Activated CD4-positive, alpha-beta T cell treated with anti-CD3 and anti-CD28 coated beads, Interleukin-10, Interleukin-2, amounts not matched to agents 100 ng/mL and 50 ng/mL, durations not matched to agents 16 hours and 8 hours (primary cell): ENCODE data around the gene TUBG2.

Source experiments
- DNase-seq: peaks from one replicate; pipeline ENCODE4 v3.0.0-alpha.2; 2020

Gene TUBG2

DNA sequence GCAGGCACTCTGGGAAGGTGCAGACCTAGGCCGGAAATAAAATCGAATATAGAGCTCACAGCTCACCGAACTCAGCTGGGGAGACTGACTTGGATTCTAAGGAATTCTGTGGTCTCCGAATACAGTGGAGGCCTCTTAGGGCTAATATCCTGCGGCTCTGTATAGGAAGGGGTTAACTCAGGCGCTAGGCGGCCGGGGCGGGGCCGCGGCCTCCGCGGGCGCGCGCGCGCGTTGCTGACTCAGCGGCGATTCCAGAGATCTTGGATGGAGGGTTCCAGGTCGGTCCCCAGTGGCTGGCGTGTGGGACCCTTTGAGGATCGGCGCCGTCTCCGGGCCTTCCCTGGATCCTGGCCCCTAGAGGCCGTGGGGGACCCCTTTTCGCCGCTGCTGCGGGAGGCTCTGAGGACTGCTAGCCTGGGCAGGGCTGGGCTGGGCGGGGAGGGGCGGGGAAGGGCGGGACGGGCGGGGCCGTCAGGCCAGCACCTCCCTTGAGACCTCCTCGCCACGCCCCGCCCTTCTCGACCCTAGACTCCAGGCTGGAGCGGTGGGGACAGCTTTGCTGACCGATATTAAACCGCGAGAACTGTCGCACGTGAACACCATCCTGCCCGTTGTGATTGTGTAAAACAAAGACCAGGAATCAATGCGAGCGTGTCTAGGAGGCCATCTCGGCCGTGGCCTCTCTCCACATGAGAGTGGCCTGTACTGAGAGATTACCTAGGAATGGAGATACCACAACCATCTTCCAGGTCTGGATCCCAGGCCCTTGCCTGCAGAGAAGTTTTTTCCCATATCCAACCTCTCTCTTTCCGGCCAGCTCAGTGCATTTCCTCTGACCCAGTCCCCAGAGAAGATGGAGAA lies 19.1 kb downstream of the TUBG2 start:
- DNase-seq: peak; percentile 78

DNA sequence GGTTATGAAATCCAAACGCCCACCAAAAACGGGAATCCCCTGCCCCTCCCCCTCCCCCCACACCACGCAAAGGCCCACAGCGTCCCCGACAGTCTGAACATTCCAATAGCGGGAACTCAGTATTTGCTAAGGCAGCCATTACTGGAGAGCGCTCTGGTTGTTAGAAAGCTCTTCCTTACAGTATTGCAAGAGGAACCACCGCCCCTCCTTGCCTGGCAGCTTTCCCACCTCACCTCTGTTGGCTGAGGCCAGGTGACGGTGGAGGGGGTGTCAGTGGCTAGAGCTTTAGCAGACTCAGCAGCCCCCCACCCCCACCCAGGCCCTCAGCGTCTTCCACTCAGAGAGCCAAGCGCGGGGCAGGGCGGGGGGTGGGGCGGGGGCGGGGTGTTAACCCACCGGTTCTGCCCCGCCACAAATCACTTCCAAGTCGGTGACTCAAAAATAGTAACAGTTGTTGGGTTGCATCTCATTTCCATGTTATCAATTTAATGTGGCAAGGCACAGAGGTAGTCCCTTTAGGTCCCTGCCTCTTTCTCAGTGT lies 19.9 kb downstream of the TUBG2 start:
- DNase-seq: peak; percentile 68

DNA sequence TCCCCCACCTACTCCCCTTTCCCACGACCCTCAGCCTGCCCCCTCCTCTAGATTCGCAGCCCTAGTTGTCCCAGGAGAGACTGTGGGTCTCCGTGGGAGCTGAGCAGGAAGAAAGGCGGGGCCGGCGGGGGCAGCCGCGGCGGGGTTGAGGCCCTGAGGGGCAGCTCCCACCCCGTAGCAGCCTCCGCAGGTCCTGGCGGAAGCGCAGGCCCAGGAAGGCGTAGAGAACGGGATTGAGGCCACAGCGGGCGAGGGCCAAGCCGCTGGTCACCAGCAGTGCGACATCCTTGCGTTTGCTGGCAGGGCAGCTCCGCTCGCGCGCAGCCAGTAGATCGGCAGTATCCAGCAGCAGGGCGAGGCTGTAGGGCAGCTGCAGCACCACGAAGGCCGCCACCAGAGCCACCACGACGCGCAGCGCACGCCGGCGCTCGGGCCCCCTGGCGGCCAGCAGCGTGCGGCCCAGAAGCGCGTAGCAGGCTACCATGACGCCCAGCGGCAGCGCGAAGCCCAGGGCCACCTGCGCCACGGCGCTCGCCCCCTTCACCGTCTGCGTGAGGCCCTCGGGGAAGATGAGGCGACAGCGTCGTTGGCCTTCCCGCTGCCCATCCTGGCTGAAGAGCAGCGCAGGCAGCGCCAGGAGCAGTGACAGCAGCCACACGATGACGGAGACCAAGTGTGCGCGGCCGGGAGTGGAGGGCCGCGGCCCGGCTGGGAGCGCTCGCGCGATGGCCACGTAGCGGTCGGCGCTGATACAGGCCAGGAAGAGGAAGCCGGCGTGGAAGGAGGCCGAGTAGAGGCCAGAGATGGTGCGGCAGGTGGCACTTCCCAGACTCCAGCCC lies 20.6 kb downstream of the TUBG2 start:
- DNase-seq: peak; percentile 84

DNA sequence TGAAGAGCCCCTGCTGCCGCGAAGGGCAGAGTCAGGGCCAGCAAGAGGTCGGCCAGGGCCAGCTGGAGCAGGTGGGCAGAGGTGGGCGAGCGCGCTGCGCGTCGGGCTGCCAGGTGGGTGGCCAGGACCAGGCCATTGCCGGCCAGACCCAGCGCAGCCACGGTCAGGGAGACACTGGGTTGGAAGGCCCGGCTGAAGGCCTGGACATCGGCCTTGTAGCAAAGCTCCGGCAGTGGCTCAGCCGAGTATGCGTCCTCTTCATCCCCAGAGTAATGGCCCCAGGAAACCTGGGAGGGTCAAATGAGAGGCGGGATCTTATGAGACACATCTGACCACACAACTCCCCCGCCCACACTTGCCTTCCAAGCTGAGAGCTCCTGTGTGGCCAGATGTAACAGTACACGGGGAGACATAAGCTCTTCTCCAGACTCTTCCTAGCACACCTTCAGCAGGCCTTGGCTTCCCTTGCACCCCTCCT lies 21.3 kb downstream of the TUBG2 start:
- no peak for DNase-seq

DNA sequence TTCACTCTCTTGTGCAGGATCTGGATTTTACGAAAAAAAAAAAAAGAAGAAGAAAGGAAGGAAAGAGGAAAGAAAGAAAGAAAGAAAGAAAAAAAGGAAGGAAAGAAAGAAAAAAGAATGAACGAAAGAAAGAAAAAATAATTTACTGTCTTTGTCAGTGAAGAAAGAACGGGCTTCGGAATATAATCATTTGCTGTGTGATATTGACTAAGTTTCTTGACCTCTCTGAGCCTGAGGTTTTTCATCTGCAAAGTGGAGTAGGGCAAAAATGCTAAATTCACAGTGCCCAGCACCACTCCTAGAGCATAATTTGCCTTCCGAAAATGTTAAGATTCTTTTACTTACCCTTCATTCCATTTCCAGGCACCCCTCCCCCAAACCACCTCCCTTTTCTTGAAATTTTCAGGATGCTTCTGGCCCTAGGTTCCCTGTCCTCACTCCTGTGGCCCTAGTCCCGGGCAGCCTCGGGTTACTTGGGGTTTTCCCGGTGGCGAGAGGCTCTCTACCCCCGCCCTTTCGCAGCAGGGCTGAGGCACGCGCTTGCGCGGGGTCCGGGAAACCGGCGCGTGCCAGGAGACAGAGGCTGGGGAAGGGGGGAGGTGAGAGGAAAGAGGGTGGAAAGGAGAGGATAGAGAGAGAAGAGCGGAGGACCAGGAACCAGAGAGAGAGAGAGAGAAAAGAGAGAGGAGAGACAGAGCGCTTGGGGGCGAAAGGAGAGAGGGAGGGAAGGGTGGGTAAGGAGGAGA lies 23.1 kb downstream of the TUBG2 start, which contains the start of gene CNTNAP1:
TSS of gene CNTNAP1 (plus strand) at position 556 of the 746 bp plus-strand sequence. CDS start 299 bp downstream, outside the sequence.
- peak; percentile 57 for DNase-seq

DNA sequence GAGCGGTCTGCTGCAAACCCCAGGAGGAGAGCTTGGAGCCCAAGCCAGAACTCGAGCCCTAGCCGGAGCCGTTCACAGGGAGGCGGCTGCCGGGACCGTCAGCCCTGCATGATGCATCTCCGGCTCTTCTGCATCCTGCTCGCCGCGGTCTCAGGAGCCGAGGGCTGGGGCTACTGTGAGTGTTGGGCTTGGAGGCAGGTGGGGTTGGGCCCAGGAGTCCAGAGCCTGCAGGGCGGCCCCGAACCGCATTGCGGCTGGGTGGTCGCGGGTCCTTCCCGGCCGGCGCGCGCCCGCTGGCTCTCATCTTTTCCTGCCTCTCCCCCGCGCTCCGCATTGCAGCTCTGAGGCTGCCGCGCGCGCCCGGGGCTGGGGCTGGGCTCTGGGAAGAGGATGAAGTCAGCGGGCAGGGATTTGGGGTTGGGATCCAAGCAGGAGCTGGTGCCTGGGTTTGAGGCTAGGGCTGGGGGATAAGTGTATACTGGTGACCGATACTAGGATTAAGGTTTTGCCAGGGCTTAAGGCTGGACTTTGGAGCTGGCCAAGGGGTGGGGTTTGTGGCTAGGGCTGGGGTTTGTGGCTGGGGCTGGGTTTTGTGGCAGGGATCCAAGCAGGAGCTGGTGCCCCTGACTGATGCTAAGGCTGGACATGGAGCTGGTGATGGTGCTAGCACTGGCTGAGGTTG lies 23.8 kb downstream of the TUBG2 start:
- DNase-seq: peak; percentile 48

DNA sequence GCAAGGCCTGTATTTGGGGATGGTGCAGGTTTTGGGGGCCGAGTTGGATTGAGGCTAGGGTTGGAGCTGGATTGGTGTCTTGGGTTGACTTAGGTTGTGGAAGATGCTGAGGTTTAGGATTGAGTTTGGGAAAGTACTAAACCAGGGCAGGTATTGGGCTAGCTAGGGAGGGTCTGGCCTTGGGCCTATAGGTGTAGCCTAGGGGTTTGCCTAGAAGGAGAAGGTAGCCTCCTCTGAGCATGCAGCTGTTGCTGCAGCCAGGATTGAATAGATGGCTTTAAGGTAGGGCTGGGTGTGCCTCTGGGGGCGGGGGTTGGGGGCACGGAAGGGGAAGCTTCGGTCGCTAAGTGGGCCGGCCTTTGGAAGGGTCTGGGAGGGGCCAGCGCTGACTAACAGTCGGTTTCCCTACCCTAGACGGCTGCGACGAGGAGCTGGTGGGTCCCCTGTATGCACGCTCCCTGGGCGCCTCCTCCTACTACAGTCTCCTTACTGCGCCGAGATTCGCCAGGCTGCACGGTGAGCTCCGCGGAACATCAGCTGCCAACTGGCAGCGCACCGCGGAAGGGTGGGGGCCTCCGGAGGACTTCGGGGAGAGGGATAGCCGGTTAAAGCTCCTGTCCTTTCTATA lies 24.4 kb downstream of the TUBG2 start:
- peak; percentile 43 for DNase-seq

DNA sequence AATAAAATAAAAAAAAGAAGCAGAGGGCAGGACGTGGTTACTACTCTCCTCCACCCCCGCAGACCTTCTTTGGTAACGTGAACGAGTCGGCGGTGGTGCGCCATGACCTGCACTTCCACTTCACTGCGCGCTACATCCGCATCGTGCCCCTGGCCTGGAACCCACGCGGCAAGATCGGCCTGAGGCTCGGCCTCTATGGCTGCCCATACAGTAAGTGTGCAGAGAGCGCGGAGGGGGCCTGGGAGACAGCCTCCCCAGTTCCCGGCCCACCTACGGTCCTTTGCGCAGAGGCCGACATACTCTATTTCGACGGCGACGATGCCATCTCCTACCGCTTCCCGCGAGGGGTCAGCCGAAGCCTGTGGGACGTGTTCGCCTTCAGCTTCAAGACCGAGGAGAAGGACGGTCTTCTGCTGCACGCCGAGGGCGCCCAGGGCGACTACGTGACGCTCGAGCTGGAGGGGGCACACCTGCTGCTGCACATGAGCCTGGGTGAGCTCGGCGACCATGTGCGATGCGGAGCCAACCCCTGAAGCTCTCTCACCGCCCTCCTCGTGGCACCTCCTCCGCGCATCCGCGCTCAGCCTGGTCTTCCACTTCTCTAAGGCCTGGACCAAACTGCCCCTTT lies 26.0 kb downstream of the TUBG2 start:
- no peak for DNase-seq

DNA sequence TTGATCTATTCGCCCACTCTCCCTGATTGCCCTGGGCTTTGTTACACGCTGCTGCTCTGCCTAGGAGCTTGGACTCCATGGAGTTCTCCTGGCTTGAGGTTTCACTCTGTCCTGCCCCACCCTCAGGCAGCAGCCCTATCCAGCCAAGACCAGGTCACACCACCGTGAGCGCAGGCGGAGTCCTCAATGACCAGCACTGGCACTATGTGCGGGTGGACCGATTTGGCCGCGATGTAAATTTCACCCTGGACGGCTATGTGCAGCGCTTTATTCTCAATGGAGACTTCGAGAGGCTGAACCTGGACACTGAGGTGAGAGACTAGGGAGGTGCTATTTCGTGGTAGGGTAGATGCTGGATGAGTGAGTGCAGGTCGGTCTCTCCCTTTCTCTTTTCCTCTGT lies 26.7 kb downstream of the TUBG2 start:
- no peak for DNase-seq

DNA sequence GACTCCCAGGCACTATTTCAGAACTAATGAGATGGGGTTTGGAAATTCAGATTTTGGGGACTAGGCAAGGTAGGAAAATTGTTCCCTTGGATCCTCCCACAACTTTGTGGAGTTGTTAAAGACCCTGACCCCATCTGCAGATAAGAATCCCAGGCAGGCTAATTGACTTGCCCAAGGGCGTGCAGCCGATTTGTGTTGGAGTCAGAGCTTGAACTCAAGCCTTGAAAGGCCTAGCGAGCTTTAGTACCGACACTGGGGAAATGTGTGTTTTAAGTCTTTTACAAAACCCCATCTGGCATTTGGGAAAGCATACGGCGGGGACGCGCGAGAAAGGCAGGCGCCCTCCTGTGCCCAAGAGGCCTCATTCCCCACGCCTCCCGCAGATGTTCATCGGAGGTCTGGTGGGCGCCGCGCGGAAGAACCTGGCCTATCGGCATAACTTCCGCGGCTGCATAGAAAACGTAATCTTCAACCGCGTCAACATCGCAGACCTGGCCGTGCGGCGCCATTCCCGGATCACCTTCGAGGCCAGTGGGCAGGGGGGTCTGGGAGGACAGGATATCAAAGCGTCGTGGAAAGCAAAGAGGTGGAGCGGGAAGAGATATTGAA lies 27.5 kb downstream of the TUBG2 start:
- no peak for DNase-seq

DNA sequence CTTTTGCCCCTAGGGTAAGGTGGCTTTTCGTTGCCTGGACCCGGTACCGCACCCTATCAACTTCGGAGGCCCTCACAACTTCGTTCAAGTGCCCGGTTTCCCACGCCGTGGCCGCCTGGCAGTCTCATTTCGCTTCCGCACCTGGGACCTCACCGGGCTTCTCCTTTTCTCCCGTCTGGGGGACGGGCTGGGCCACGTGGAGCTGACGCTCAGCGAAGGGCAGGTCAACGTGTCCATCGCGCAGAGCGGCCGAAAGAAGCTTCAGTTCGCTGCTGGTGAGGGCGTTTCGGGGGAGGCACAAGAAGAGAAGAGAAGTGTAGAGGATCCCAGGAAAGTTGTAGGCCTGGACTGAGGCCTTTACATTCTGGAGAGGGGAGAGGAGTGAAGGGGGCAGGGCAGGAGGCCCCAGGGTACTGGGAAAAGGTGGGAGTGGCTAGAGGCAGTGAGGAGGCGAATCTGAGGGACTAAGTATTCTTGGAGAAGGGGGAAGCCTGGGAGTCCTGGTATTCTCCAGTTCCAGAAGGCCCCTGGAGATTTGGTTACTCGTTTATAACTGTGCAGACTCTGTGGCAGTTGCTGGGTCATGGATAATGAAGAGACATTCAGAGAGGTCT lies 28.7 kb downstream of the TUBG2 start:
- no peak for DNase-seq

DNA sequence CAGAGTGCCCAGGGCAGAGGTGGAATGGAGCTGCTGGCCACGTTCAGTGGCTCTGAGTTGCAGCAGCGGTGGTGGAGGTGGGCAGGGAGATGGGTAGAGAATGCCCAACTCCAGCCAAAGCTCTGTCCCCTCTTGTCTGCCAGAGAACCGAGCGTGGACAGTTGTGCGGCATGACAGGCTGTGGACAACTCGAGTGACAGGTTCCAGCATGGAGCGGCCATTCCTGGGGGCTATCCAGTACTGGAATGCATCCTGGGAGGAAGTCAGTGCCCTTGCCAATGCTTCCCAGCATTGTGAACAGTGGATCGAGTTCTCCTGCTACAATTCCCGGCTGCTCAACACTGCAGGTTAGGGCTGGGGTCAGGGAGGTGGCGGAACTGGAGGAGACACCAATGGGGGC lies 31.5 kb downstream of the TUBG2 start:
- no peak for DNase-seq

DNA sequence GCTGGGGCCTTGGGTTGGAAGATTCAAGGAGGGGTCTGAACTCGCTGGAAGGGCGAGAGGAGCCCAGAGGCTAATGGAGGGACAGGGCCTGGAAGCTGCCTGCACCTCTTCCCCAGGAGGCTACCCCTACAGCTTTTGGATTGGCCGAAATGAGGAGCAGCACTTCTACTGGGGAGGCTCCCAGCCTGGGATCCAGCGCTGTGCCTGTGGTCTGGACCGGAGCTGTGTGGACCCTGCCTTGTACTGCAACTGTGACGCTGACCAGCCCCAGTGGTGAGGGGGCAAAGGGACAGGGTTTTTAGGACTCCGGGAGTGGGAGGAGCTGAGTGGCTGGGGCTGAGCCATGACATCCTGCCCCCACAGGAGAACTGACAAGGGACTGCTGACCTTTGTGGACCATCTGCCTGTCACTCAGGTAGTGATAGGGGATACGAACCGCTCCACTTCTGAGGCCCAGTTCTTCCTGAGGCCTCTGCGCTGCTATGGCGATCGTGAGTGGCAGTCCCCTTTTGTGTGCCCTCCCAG lies 32.0 kb downstream of the TUBG2 start:
- DNase-seq: no peak

DNA sequence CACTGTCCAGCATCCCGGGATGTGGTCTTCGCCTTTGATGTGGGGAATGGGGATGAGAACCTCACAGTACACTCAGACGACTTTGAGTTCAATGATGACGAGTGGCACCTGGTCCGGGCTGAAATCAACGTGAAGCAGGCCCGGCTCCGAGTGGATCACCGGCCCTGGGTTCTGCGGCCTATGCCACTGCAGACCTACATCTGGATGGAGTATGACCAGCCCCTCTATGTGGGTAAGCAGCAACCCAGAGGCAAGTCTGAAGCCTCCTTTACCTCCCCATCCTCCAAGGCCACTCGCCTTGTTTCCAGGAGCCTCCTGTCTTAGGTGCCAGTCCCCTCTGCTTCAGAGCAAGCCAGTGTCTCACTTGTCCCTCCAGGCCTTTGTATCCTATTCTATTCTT lies 33.4 kb downstream of the TUBG2 start:
- no peak for DNase-seq

DNA sequence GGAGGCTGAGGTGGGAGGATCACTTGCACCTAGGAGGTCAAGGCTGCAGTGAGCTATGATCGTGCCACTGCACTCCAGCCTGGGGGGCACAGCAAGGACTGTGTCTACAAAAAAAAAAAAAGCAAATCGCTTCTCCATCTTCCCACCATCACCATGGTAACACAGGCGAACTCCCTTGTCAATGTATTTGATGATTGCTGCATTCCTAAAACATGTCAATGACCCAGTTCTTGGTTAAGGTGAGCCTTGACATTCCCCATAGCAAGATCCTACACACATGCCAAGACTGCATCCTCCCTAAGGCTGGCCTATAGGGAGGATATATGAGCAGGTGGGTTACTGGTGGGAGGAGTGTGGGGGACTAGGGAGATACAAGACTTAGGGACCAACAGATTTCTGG lies 35.4 kb downstream of the TUBG2 start:
- no peak for DNase-seq

DNA sequence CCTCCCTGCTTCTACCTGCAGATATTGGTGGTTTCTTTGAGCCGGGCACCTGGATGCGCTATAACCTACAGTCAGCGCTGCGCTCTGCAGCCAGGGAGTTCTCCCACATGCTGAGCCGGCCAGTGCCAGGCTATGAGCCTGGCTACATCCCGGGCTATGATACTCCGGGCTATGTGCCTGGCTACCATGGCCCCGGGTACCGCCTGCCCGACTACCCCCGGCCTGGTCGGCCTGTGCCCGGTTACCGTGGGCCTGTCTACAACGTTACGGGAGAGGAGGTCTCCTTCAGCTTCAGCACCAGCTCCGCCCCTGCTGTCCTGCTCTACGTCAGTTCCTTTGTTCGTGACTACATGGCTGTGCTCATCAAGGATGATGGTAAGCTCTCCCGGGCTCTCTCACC lies 36.4 kb downstream of the TUBG2 start:
- DNase-seq: no peak

DNA sequence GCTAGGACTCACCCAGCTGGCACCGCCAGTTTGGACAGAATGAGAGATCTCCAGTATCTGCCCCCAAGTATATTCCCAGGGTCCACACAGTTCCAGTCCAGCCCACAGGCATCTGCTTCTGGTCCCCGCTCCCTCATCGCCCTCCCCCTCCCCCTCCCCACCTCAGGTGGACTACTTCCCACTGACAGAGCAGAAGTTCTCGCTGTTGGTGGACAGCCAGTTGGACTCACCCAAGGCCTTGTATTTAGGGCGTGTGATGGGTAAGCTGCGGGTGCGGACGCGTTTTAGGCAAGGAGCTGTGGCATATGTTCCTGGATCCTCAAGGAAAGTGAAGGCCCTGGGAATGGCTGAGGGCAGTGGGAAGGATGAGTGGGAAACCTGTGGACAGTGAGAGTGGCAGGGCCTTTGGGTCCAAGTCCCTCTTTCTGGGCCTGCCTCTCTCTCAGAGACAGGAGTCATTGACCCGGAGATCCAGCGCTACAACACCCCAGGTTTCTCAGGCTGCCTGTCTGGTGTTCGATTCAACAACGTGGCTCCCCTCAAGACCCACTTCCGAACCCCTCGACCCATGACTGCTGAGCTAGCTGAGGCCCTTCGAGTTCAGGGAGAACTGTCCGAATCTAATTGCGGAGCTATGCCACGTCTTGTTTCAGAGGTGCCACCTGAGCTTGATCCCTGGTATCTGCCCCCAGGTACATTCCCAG lies 38.2 kb downstream of the TUBG2 start:
- DNase-seq: no peak

DNA sequence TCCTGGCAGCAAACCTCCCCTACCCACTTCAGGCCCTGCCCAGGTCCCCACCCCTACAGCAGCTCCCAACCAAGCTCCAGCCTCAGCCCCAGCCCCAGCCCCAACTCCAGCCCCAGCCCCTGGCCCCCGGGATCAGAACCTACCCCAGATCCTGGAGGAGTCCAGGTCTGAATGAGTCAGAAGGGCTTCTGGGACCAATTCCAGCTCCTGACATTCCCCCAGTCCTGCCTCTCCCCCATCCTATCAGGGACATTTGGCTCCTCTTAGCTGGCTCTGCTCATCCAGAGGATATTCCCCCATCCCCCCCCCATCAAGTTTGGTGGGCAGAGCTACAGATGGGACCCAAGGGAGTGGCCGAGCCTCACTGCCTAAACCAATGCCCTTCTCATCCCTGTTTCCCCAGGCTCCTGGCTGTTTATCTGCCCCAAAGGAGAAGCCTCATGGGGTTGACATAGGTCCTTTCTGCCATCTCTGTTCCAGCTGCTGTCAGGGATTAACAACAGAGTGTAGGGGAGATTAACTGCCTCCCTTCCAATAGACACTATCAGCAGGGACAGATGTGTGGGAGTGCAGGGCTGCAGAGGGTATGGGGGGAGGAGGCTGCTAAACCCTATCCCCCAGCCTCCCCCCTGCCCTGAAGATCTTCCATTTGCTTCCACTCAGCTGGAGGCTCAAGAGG lies 39.8 kb downstream of the TUBG2 start:
- DNase-seq: no peak

DNA sequence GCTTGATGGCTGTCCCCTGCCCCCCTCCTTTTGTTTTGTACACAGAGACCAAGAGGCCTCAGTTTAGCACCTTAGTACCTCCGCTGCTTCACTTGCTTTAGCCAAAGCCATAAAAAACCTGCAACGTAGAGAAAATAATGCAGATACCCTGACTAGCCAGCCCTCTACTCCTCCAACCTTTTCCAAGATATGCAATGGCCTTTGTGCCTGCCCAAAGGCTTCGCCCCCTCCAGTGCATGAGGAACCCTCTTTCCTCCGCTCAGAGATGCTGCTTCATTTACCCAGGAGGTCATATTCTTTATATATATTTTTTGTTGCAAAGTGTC lies 40.3 kb downstream of the TUBG2 start:
- no peak for DNase-seq
